ENCODE measurements around the gene CD59.

- TF ChIP-seq POLR2A (IDR thresholded peaks at IDR 0.05) (no peak), EP300 (IDR thresholded peaks at IDR 0.05) (no peak)
- TF ChIP-seq, protein P1, sequence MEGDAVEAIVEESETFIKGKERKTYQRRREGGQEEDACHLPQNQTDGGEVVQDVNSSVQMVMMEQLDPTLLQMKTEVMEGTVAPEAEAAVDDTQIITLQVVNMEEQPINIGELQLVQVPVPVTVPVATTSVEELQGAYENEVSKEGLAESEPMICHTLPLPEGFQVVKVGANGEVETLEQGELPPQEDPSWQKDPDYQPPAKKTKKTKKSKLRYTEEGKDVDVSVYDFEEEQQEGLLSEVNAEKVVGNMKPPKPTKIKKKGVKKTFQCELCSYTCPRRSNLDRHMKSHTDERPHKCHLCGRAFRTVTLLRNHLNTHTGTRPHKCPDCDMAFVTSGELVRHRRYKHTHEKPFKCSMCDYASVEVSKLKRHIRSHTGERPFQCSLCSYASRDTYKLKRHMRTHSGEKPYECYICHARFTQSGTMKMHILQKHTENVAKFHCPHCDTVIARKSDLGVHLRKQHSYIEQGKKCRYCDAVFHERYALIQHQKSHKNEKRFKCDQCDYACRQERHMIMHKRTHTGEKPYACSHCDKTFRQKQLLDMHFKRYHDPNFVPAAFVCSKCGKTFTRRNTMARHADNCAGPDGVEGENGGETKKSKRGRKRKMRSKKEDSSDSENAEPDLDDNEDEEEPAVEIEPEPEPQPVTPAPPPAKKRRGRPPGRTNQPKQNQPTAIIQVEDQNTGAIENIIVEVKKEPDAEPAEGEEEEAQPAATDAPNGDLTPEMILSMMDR (IDR thresholded peaks at IDR 0.05), result no peak
These were observed 45.0 kb downstream of the CD59 start for GRCh38 chr11:33691066-33691864.
